Measurements from ENCODE around the gene HMGB1. TPM values are rescaled to one million over a fixed set of nuclear protein-coding genes. Genes with fewer than 3 reads are reported as not detected.

Gene HMGB1
- total RNA-seq, 1 donor from 2014 or later: 205 TPM

Other genes with a start within 250 kb of the HMGB1 start
- gene KATNAL1, start 158.4 kb downstream of the HMGB1 start, total RNA-seq: 16.4 TPM
- gene UBE2L5, start 43.4 kb downstream of the HMGB1 start, total RNA-seq: not detected
- 10.0 TPM for gene USPL1, start 152.0 kb upstream of the HMGB1 start, total RNA-seq

Measured in mucosa of gallbladder (tissue), 1 donor.